CD4-positive, alpha-beta memory T cell (primary cell): ENCODE data around the gene BABAM1. TPM values are rescaled to one million over a fixed set of nuclear protein-coding genes. Genes with fewer than 3 reads are reported as not detected.

ENCODE experiments used
- CTCF ChIA-PET: fragments of 350-600 bp; sonication (Branson Sonifier 250); formaldehyde crosslinking; loops from one replicate; lab custom pipeline; 2021; ENCODE audit warnings: inconsistent platforms; ENCODE audit not compliant: partially characterized antibody; lab: Charles Lee
- POLR2A ChIA-PET: fragments of 350-600 bp; sonication (Branson Sonifier 250); formaldehyde crosslinking; loops from one replicate; lab custom pipeline; 2021; ENCODE audit not compliant: partially characterized antibody; lab: Charles Lee
- DNase-seq, 5 donors: peaks; one replicate each; pipeline versions ENCODE4 v3.0.0 to v3.0.0-alpha.2; 2020 to 2022; ENCODE audit warnings: mixed read lengths in 1 of 5
- H3K27ac ChIP-seq: one replicate; pipeline ENCODE4 v1.7.0; 2013; ENCODE audit warnings: low read depth, low read length
- H3K27me3 ChIP-seq: 2 replicates; pipeline ENCODE4 v1.7.0; 2013; ENCODE audit warnings: mild to moderate bottlenecking, low read length, moderate library complexity; ENCODE audit not compliant: insufficient read depth
- H3K36me3 ChIP-seq: 2 replicates; pipeline ENCODE4 v1.7.0; 2013; ENCODE audit warnings: mild to moderate bottlenecking, low read length, moderate library complexity; ENCODE audit not compliant: insufficient read depth
- H3K4me1 ChIP-seq: 2 replicates; pipeline ENCODE4 v1.7.0; 2013; ENCODE audit warnings: mild to moderate bottlenecking, low read length, moderate library complexity; ENCODE audit not compliant: insufficient read depth
- H3K4me3 ChIP-seq, 2 donors: one replicate each; pipeline ENCODE4 v1.7.0; 2013; ENCODE audit warnings: low read length in 2 of 2, mild to moderate bottlenecking in 1 of 2
- H3K9me3 ChIP-seq, 2 donors: one replicate each; pipeline ENCODE4 v1.7.0; 2013; ENCODE audit warnings: low read length in 2 of 2, control low read depth in 1 of 2; ENCODE audit not compliant: control insufficient read depth in 1 of 2
- H3K27ac Mint-ChIP-seq, 7 donors: one replicate each; pipeline ENCODE4 v1.8.0; 2020 to 2021; ENCODE audit warnings: mixed read lengths in 7 of 7, mild to moderate bottlenecking in 6 of 7, inconsistent platforms in 3 of 7, moderate library complexity in 3 of 7
- H3K27me3 Mint-ChIP-seq, 2 donors: one replicate each; pipeline ENCODE4 v1.8.0; 2020 to 2021; ENCODE audit warnings: mixed read lengths in 2 of 2
- H3K36me3 Mint-ChIP-seq, 2 donors: one replicate each; pipeline ENCODE4 v1.8.0; 2020 to 2021; ENCODE audit warnings: mixed read lengths in 2 of 2, inconsistent platforms in 1 of 2, mild to moderate bottlenecking in 1 of 2
- H3K4me1 Mint-ChIP-seq, 4 donors: one replicate each; pipeline ENCODE4 v1.8.0; 2020 to 2021; ENCODE audit warnings: mixed read lengths in 4 of 4, mild to moderate bottlenecking in 1 of 4
- H3K4me3 Mint-ChIP-seq, 8 donors: one replicate each; pipeline ENCODE4 v1.8.0; 2020 to 2021; ENCODE audit warnings: mixed read lengths in 8 of 8, mild to moderate bottlenecking in 7 of 8, moderate library complexity in 6 of 8, inconsistent platforms in 3 of 8
- H3K9me3 Mint-ChIP-seq, 8 donors: one replicate each; pipeline ENCODE4 v1.8.0; 2020 to 2021; ENCODE audit warnings: mixed read lengths in 8 of 8, mild to moderate bottlenecking in 5 of 8, inconsistent platforms in 3 of 8, moderate library complexity in 1 of 8
- intact Hi-C: fragments of 100-400 bp; cut with micrococcal nuclease; formaldehyde crosslinking; loops from one replicate; pipeline ENCODE4 v1.15.1; 2023
- polyA plus RNA-seq, 2 donors: library from polyadenylated mRNA; unstranded; fragments of 300-500 nt; fragmentation: Illumina TruSeq; gene quantifications; one replicate each; pipeline ENCODE4 v1.2.3, GENCODE V29; 2021
- total RNA-seq, 2 experiments: library from RNA; stranded (reverse); gene quantifications; one replicate each; pipeline ENCODE4 v1.2.3, GENCODE V29; 2021

The BABAM1 gene
- total and polyA plus RNA-seq, 4 experiments from 2014 or later = 92.0 to 171 (median 107) TPM

DNA sequence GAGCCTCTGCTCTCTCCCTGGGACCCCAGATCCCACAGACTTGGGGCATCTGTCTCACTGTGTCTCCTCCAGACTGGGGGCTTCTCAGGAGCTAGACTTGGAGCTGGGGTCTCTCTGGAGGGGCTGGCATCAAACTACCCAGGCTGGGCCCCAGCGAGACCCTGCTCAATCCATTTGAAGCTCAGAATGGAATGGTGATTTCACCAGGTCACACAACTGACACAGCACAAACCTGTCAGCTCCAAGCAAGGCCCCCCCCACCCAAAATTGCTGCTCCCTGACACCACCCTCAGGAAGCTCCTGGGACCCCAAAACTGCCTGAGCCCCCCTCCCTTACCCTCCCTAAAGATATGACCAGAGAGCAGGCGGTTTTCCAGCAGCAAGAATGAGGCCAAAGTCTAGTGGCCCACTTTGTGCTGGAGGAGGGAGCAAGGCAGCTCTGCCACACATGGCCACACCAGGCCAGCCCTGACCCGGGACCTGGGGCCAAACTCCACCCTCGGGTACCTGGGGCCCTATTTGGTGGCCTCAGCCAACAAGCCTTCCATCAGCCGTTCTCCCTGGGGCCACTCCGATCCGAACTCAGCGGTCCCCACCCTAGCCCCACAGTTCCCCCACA lies 23.9 kb upstream of the BABAM1 start:
- Histone ChIP-seq H3K36me3 (no peaks in the 10 kb centered on the region), H3K4me1 (peaks cover 11% of the 10 kb centered on the region), H3K27ac (no peak overlapping the region), H3K9me3 (no peaks in the 10 kb centered on the region), H3K27me3 (no peaks in the 10 kb centered on the region), H3K4me3 (no peak overlapping the region)
- Mint-ChIP-seq H3K36me3 (no peaks in the 10 kb centered on the region), H3K27me3 (no peaks in the 10 kb centered on the region), H3K4me3 (peak overlapping the region in 4 of 8 donors; percentile 32 to 58 (median 50)), H3K4me1 (peaks cover 0 to 4% (median 3%) of the 10 kb centered on the region in 4 donors), H3K9me3 (peaks cover 0 to 2% (median 0%) of the 10 kb centered on the region in 8 donors), H3K27ac (peak overlapping the region in 4 of 7 donors; percentile 18 to 63 (median 38))
- intact Hi-C loops = no loop called here
- POLR2A ChIA-PET = interaction anchor here (0.6 to 1.9 kb wide), 4 partner anchors 9 to 28 kb away, joined by 3 to 9 read pairs (median 4); partner anchors contain the start of genes BABAM1, OCEL1 and USE1
- CTCF ChIA-PET = no interaction called here
- no peak for DNase-seq

DNA sequence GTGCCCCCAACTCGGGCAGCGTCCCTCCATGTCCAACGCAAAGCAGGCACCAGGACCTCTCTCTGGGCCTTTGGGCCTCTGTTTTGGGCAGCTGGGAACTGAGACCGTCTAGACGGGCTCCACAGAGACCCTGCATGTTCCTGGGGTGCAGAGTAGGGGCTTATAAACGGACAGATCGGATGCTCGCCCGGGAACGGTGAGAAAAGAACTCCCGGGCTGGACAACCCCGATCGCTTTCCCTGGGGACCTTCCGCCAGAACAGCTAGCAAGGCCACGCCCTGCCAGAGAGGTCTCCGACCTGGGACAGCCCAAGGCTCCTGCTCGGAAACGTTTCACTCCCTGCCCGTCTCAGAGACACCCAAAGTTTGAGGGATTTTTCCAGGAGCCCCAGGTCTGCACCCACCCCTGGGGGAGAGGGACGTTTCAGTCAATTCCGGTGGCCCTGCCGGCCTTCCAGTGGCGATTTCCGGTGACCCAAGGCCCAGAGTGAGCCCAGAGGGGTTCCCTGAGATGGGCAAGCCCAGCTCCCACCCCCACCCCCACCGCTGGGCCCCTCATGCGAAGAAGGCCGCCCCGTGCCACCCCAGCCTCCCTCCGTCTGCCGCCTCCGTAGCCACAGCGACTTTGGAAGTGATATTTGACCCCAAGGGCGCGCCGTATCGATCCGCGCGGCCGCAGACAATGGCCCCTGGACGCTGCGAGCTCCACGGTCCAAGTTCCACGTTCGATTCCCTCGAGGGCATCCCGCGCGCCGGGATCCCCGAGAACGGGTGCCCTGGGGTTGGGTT lies 23.2 kb upstream of the BABAM1 start:
- Mint-ChIP-seq H3K9me3 (peaks cover 0 to 2% (median 0%) of the 10 kb centered on the region in 8 donors), H3K4me1 (peaks cover 0 to 4% (median 3%) of the 10 kb centered on the region in 4 donors), H3K27me3 (no peaks in the 10 kb centered on the region), H3K27ac (peak overlapping the region in 2 of 7 donors; percentile 29 to 63), H3K36me3 (no peaks in the 10 kb centered on the region), H3K4me3 (peak overlapping the region; percentile 41 to 67 (median 55))
- DNase-seq = no peak
- Histone ChIP-seq H3K9me3 (no peaks in the 10 kb centered on the region), H3K27ac (no peak overlapping the region), H3K4me3 (no peak overlapping the region), H3K36me3 (no peaks in the 10 kb centered on the region), H3K4me1 (peaks cover 11% of the 10 kb centered on the region), H3K27me3 (no peaks in the 10 kb centered on the region)
- CTCF ChIA-PET = no interaction called here
- intact Hi-C loops = no loop called here
- POLR2A ChIA-PET = interaction anchor here (1.4 to 3.3 kb wide), 5 partner anchors 9 to 29 kb away, joined by 4 to 19 read pairs (median 5); partner anchors contain the start of genes BABAM1, OCEL1 and USE1

DNA sequence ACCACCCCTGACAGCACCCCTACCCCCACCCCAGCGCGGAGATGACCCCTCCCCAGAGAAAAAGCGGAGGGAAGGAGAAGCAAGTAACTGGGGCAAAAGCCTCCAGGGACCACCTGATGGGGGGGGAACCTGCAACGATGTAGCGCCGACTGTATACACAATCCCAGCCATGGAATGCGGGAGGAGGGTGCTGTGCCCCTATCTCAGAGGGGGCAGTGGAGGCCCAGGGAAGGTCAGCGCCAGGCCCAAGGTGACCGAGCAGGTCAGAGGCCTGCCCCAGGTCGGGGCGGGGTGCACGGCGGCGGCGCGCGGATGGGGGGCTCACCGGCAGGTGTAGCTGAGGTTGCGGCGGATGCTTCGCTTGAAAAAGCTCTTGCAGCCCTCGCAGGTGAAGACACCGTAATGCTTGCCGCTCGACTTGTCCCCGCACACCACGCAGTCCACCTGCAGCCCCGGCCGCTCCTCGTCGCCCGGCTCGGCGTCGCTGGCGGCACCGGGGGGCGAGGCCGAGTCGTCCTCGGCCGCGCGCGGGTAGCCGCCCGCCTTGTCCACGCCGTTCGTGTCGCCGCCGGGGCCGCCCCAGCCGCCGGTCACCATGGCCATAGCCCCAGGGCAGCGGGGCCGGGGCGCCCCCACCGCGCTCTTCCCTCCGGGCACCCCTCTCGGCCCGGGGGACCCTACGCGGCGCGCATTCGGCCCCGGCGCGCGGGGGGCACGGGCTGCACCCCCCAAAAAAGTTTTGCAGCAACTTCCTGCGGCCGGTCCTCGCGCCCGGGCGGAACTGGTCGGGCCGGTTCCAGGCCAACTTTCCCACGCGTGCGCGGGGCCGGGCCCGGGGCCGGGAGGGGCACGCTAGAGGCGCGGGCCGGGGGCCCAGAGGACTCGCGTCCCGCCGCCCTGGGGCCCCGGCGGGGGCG lies 22.4 kb upstream of the BABAM1 start:
- no peaks in the 10 kb centered on the region for H3K27me3 ChIP-seq
- Mint-ChIP-seq H3K27me3 (no peaks in the 10 kb centered on the region), H3K4me1 (peaks cover 0 to 4% (median 3%) of the 10 kb centered on the region in 4 donors), H3K27ac (no peak overlapping the region), H3K4me3 (peak overlapping the region; percentile 25 to 67 (median 54)), H3K9me3 (peaks cover 0 to 2% (median 0%) of the 10 kb centered on the region in 8 donors), H3K36me3 (no peaks in the 10 kb centered on the region)
- intact Hi-C loops = no loop called here
- H3K9me3 ChIP-seq = no peaks in the 10 kb centered on the region
- DNase-seq = peak in 1 of 5 donors; percentile 19
- H3K4me3 ChIP-seq = no peak overlapping the region
- no peaks in the 10 kb centered on the region for H3K36me3 ChIP-seq
- POLR2A ChIA-PET = interaction anchor here (1.4 to 3.3 kb wide), 4 partner anchors 10 to 29 kb away, joined by 4 to 19 read pairs (median 4); partner anchors contain the start of genes BABAM1, OCEL1 and USE1
- CTCF ChIA-PET = no interaction called here
- no peak overlapping the region for H3K27ac ChIP-seq
- H3K4me1 ChIP-seq = peaks cover 11% of the 10 kb centered on the region

DNA sequence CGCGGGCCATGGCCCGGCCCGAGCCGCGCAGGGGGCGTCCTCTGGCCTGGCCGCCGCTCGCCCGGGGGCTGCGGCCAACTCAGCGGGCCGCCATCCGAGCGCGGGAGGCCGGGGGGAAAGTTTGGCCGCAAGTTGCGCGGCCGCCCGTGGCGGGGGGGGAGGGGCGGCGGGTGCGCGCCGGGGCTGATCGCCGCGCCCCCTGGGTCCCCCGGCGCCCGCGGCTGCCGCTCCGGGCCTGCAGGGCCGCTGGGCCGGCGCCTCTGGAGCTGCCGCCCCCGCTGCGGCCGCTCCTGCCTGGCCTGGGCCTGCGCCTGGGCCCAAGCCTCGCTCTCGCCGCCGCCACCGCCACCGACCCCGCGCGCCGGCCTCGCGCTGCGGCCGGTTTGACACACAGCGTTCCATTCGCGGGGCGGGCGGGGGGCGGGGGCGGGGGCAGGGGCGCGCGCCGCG lies 21.7 kb upstream of the BABAM1 start, which contains the start of gene NR2F6:
TSS of gene NR2F6 (minus strand) at position 385 of the 450 bp plus-strand sequence. CDS start 699 bp downstream, outside the sequence.
- Histone ChIP-seq H3K27ac (peak within 1 kb of the TSS; percentile 42), H3K4me3 (peak within 1 kb of the TSS in 1 of 2 donors; percentile 64), H3K36me3 (no peaks in the 10 kb centered on the region), H3K4me1 (peaks cover 11% of the 10 kb centered on the region), H3K27me3 (no peaks in the 10 kb centered on the region), H3K9me3 (no peaks in the 10 kb centered on the region)
- Mint-ChIP-seq H3K27me3 (no peaks in the 10 kb centered on the region), H3K4me3 (peak within 1 kb of the TSS; percentile 83 to 97 (median 86)), H3K4me1 (peaks cover 0 to 4% (median 3%) of the 10 kb centered on the region in 4 donors), H3K9me3 (peaks cover 0 to 2% (median 0%) of the 10 kb centered on the region in 8 donors), H3K27ac (peak within 1 kb of the TSS in 5 of 7 donors; percentile 60 to 88 (median 79)), H3K36me3 (no peaks in the 10 kb centered on the region)
- no peak for DNase-seq
- CTCF ChIA-PET = no interaction called here
- intact Hi-C loops = no loop called here
- POLR2A ChIA-PET = interaction anchor here (1.4 to 3.3 kb wide), 3 partner anchors 11 to 22 kb away, joined by 4 to 19 read pairs (median 4); partner anchors contain the start of genes BABAM1 and OCEL1

DNA sequence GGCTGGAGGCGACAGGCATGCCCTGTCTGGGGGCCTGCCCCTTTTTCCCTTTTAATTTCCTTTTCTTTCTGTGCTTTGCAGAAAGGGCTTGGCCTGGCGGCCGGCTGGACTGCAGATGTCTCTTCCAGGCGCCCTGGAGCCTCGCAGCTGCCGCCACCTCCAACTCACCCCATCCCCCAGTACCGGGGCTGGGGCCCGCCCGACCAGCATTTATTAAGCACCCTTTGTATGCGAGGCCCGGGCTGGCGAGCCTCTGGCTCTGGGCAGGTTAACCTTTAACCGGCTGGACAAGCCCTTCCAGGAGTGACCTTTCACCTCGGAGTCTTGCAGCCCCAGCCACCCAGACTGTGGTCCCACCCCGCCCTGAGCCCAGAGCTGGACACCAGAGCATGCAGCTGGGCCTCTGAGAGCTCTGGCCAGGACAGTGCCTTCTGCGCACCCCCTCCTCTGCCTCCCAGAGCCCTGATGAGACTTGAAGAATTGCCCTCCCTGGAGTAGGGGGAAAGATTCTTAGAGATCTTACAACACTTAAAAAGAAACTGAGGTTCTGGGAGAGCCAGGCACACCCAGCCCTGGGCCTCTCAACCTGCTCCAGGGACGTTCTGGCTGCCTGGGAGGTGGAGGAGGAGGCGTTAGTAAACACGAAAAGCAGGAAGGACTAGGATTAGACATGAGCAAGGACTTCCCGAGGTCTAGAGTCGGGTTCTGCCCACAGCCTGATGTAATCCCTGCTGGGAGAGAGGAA lies 20.4 kb upstream of the BABAM1 start:
- Mint-ChIP-seq H3K4me3 (peak overlapping the region; percentile 56 to 97 (median 78)), H3K36me3 (no peaks in the 10 kb centered on the region), H3K4me1 (peaks cover 0 to 4% (median 3%) of the 10 kb centered on the region in 4 donors), H3K9me3 (no peaks in the 10 kb centered on the region), H3K27me3 (no peaks in the 10 kb centered on the region), H3K27ac (peak overlapping the region in 3 of 7 donors; percentile 67 to 88 (median 84))
- Histone ChIP-seq H3K27ac (no peak overlapping the region), H3K27me3 (no peaks in the 10 kb centered on the region), H3K4me3 (peak overlapping the region in 1 of 2 donors; percentile 64), H3K4me1 (peaks cover 11% of the 10 kb centered on the region), H3K9me3 (no peaks in the 10 kb centered on the region), H3K36me3 (no peaks in the 10 kb centered on the region)
- intact Hi-C loops = loop anchor here (1.0 kb wide), 1 partner anchor 21 kb away; the partner anchor contains the start of gene OCEL1
- POLR2A ChIA-PET = interaction anchor here (3.3 kb wide), 1 partner anchor 12 kb away, joined by 19 read pairs; no protein-coding TSS in a partner anchor
- CTCF ChIA-PET = no interaction called here
- DNase-seq = no peak
